Body of pancreas (tissue), 4 donors: ENCODE data around the gene IKBKE.

Source experiments
- CTCF ChIP-seq, 7 experiments: fragments of 450-650 bp in 4 of 7; fragments of 200-600 bp in 3 of 7; sonication (generic) in 3 of 7; IDR thresholded peaks; one replicate each; pipeline ENCODE4 v1.5.1; 2016 to 2019; ENCODE audit warnings: antibody characterized with exemption in 7 of 7
- POLR2A ChIP-seq, 3 donors: fragments of 450-650 bp; IDR thresholded peaks; one replicate each; pipeline ENCODE4 v1.6.1; 2016; ENCODE audit warnings: antibody characterized with exemption in 3 of 3, mild to moderate bottlenecking in 2 of 3

- TF ChIP-seq CTCF (IDR thresholded peaks at IDR 0.05) = no peak
- no peak for TF ChIP-seq POLR2A (IDR thresholded peaks at IDR 0.05)
Observed at GRCh38 chr1:206521694-206522402, 51.6 kb downstream of the IKBKE start.
